HepG2 (cell line): ENCODE results near the gene GSK3A. TPM values are rescaled to one million over a fixed set of nuclear protein-coding genes. Genes with fewer than 3 reads are reported as not detected.

Experiments used
- ARID5B ChIP-seq: IDR thresholded peaks from 2 replicates; pipeline ENCODE4 v1.4.0; 2020; ENCODE audit warnings: mild to moderate bottlenecking, missing genetic modification reagents
- ATF2 ChIP-seq: sonication (generic); formaldehyde crosslinking; IDR thresholded peaks from 2 replicates; pipeline ENCODE4 v1.4.0; 2020; ENCODE audit warnings: missing genetic modification reagents
- CHD4 ChIP-seq: fragments of 200-600 bp; sonication (generic); IDR thresholded peaks from 2 replicates; pipeline ENCODE4 v1.7.0; 2017; ENCODE audit warnings: mild to moderate bottlenecking, low read length, borderline replicate concordance
- E2F1 ChIP-seq: sonication (generic); formaldehyde crosslinking; IDR thresholded peaks from 2 replicates; pipeline ENCODE4 v1.5.0; 2020; ENCODE audit warnings: missing genetic modification reagents
- HDAC1 ChIP-seq: sonication (generic); formaldehyde crosslinking; IDR thresholded peaks from 2 replicates; pipeline ENCODE4 v1.5.1; 2020; ENCODE audit warnings: mild to moderate bottlenecking, missing genetic modification reagents
- MEF2D ChIP-seq: sonication (generic); formaldehyde crosslinking; IDR thresholded peaks from 2 replicates; pipeline ENCODE4 v1.5.1; 2020; ENCODE audit warnings: mild to moderate bottlenecking, missing genetic modification reagents
- NCOR1 ChIP-seq: fragments of 200-600 bp; sonication (generic); IDR thresholded peaks from 2 replicates; pipeline ENCODE4 v1.7.0; 2017; ENCODE audit warnings: antibody characterized with exemption, low read length, borderline replicate concordance
- NFATC3 ChIP-seq: sonication (generic); formaldehyde crosslinking; IDR thresholded peaks from 2 replicates; pipeline ENCODE4 v1.5.1; 2020; ENCODE audit warnings: mild to moderate bottlenecking, missing genetic modification reagents
- NFE2L2 ChIP-seq: fragments of 150-350 bp; IDR thresholded peaks from 2 replicates; pipeline ENCODE4 v1.6.1; 2014; ENCODE audit warnings: low read length
- PTBP1 ChIP-seq: fragments of 200-400 bp; formaldehyde crosslinking; IDR thresholded peaks from 2 replicates; pipeline ENCODE4 v1.6.1; 2018; ENCODE audit warnings: low read length, low read depth; ENCODE audit not compliant: poor library complexity, severe bottlenecking
- RELA ChIP-seq: sonication (generic); formaldehyde crosslinking; IDR thresholded peaks from 2 replicates; pipeline ENCODE4 v1.4.0; 2020; ENCODE audit warnings: missing genetic modification reagents
- TCF7L2 ChIP-seq: IDR thresholded peaks from 2 replicates; pipeline ENCODE4 v1.6.1; 2011; ENCODE audit warnings: mild to moderate bottlenecking, low read depth, low read length, moderate library complexity
- TIGD3 ChIP-seq: sonication (generic); formaldehyde crosslinking; IDR thresholded peaks from 2 replicates; pipeline ENCODE4 v1.5.1; 2020; ENCODE audit warnings: mild to moderate bottlenecking, missing genetic modification reagents, borderline replicate concordance
- WIZ ChIP-seq: sonication (generic); formaldehyde crosslinking; IDR thresholded peaks from 2 replicates; pipeline ENCODE4 v1.5.1; 2020; ENCODE audit warnings: mild to moderate bottlenecking, missing genetic modification reagents
- ZBTB44 ChIP-seq: sonication (generic); formaldehyde crosslinking; IDR thresholded peaks from 2 replicates; pipeline ENCODE4 v1.4.0; 2020; ENCODE audit warnings: missing genetic modification reagents
- ZC3H4 ChIP-seq: sonication (generic); formaldehyde crosslinking; IDR thresholded peaks from 2 replicates; pipeline ENCODE4 v1.4.0; 2020; ENCODE audit warnings: missing genetic modification reagents, borderline replicate concordance
- ZNF225 ChIP-seq: sonication (generic); formaldehyde crosslinking; IDR thresholded peaks from 2 replicates; pipeline ENCODE4 v1.4.0; 2020; ENCODE audit warnings: mild to moderate bottlenecking, missing genetic modification reagents
- ZNF251 ChIP-seq: sonication (generic); formaldehyde crosslinking; IDR thresholded peaks from 2 replicates; pipeline ENCODE4 v1.9.0; 2021; ENCODE audit warnings: mild to moderate bottlenecking, missing genetic modification reagents
- ZNF788 ChIP-seq: sonication (generic); formaldehyde crosslinking; IDR thresholded peaks from 2 replicates; pipeline ENCODE4 v1.5.0; 2020; ENCODE audit warnings: mild to moderate bottlenecking, missing genetic modification reagents, borderline replicate concordance
- ZSCAN9 ChIP-seq: IDR thresholded peaks from 2 replicates; pipeline ENCODE4 v1.6.1; 2016; ENCODE audit warnings: borderline replicate concordance
- polyA plus RNA-seq, 8 experiments: library from polyadenylated mRNA; depleted of rRNA in 3 of 8; stranded (reverse) in 7 of 8; unstranded in 1 of 8; fragments of >200 nt; fragmentation: Illumina TruSeq in 4 of 8; extraction: Trizol in 4 of 8; gene quantifications; 2 replicates each; pipeline versions ENCODE4 v1.2.1 to v1.2.3, GENCODE V29; 2011 to 2016; ENCODE audit warnings: low read depth in 4 of 8, missing spikeins in 1 of 8, mixed read lengths in 1 of 8; ENCODE audit not compliant: insufficient read depth in 1 of 8
- total RNA-seq, 5 experiments: library from RNA; depleted of rRNA; stranded (reverse); fragments of >200 nt; fragmentation: Illumina TruSeq; extraction: Trizol; gene quantifications; 2 replicates each; pipeline ENCODE4 v1.2.3, GENCODE V29; 2016; ENCODE audit warnings: low read depth in 1 of 5

GSK3A gene
- total and polyA plus RNA-seq, 2 of the 13 experiments (the other 11 are each of a cell fraction or from before 2014, with no cell fraction given) = 16.9 to 52.5 TPM

- TF ChIP-seq NFATC3 (CRISPR knock-in tag) (no peak), ATF2 (no peak), ZC3H4 (no peak), E2F1 (CRISPR knock-in tag) (no peak), ZNF788 (CRISPR knock-in tag) (0 out of 2 replicates have a peak, but pooled peaks have one; percentile 55), HDAC1 (CRISPR knock-in tag) (0 out of 2 replicates have a peak, but pooled peaks have one; percentile 45), NFE2L2 (no peak), RELA (no peak), PTBP1 (no peak), CHD4 (no peak), ZBTB44 (CRISPR knock-in tag) (no peak), TCF7L2 (no peak), ZSCAN9 (no peak), ARID5B (CRISPR knock-in tag) (peak; percentile 30; the same call in 1 of the 2 replicates), TIGD3 (no peak), MEF2D (CRISPR knock-in tag) (no peak), WIZ (CRISPR knock-in tag) (no peak), ZNF251 (CRISPR knock-in tag) (0 out of 2 replicates have a peak, but pooled peaks have one; percentile 43), ZNF225 (CRISPR knock-in tag) (no peak), NCOR1 (no peak)
Measured at GRCh38 chr19:42283188-42284065, 41.0 kb upstream of the GSK3A start (continued).
